H1 (cell line): ENCODE data around the gene TRAPPC6A. TPM values are rescaled to one million over a fixed set of nuclear protein-coding genes. Genes with fewer than 3 reads are reported as not detected.

Experiments
- CTCF ChIA-PET: fragments of 300-600 bp; sonication (Branson Sonifier 250); formaldehyde crosslinking; loops from one replicate; lab custom pipeline; 2021; ENCODE audit not compliant: partially characterized antibody; lab: Charles Lee
- POLR2A ChIA-PET: fragments of 300-600 bp; sonication (Branson Sonifier 250); formaldehyde crosslinking; loops from one replicate; lab custom pipeline; 2021; ENCODE audit warnings: inconsistent platforms; ENCODE audit not compliant: partially characterized antibody; lab: Charles Lee
- DNase-seq, 2 experiments: peaks; one replicate each; pipeline versions ENCODE4 v3.0.0 to v3.0.0-alpha.2; 2010 to 2022; ENCODE audit warnings: low spot score in 2 of 2, low read depth in 1 of 2, mixed read lengths in 1 of 2
- FAIRE-seq: peaks from 2 replicates; lab custom pipeline; 2011; peaks lifted over from hg19 to GRCh38; lab: Jason Lieb, UNC
- H2AFZ ChIP-seq: 2 replicates; pipeline ENCODE4 v1.8.1; 2012; ENCODE audit warnings: low read length, inconsistent platforms
- H2AK5ac ChIP-seq: 2 replicates; pipeline ENCODE4 v1.6.1; 2013; ENCODE audit warnings: low read depth, low read length
- H2BK120ac ChIP-seq: replicated peaks from 2 replicates; pipeline ENCODE3; 2013; ENCODE audit warnings: low read depth, low read length, inconsistent platforms
- H2BK12ac ChIP-seq: 2 replicates; pipeline ENCODE4 v1.6.1; 2013; ENCODE audit warnings: low read depth, low read length
- H2BK15ac ChIP-seq: 2 replicates; pipeline ENCODE4 v1.6.1; 2013; ENCODE audit warnings: low read length
- H2BK20ac ChIP-seq: 2 replicates; pipeline ENCODE4 v1.6.1; 2013; ENCODE audit warnings: low read length
- H2BK5ac ChIP-seq: 2 replicates; pipeline ENCODE4 v1.6.1; 2013; ENCODE audit warnings: low read depth, low read length
- H3K14ac ChIP-seq: 2 replicates; pipeline ENCODE4 v1.6.1; 2013; ENCODE audit warnings: inconsistent platforms; ENCODE audit not compliant: insufficient read length
- H3K18ac ChIP-seq: 2 replicates; pipeline ENCODE4 v1.6.1; 2013; ENCODE audit warnings: low read length; ENCODE audit errors: extremely low read depth
- H3K23ac ChIP-seq: 2 replicates; pipeline ENCODE4 v1.6.1; 2013; ENCODE audit warnings: inconsistent platforms; ENCODE audit not compliant: insufficient read length
- H3K23me2 ChIP-seq: 2 replicates; pipeline ENCODE4 v1.6.1; 2013; ENCODE audit warnings: low read depth, low read length
- H3K27ac ChIP-seq: 2 replicates; pipeline ENCODE4 v1.6.1; 2011; ENCODE audit warnings: low read depth, low read length, inconsistent platforms
- H3K27me3 ChIP-seq, 4 experiments: replicated peaks in 1 of 4; 1 replicate in 1 of 4; 2 replicates in 3 of 4; pipeline versions ENCODE4 v1.6.1 to v1.8.1; 2011 to 2013; ENCODE audit warnings: low read length in 3 of 4, mild to moderate bottlenecking in 3 of 4, inconsistent platforms in 2 of 4, mixed read lengths in 2 of 4, moderate library complexity in 1 of 4; ENCODE audit not compliant: control insufficient read depth in 3 of 4, insufficient read depth in 3 of 4; ENCODE audit errors: extremely low read depth in 1 of 4
- H3K36me3 ChIP-seq, 4 experiments: 2 replicates each; pipeline versions ENCODE4 v1.6.1 to v1.8.1; 2011 to 2013; ENCODE audit warnings: mild to moderate bottlenecking in 4 of 4, low read length in 3 of 4, moderate library complexity in 2 of 4, control low read depth in 1 of 4, inconsistent platforms in 1 of 4; ENCODE audit not compliant: insufficient read depth in 4 of 4, control insufficient read depth in 2 of 4
- H3K4ac ChIP-seq: replicated peaks from 2 replicates; pipeline ENCODE3; 2013; ENCODE audit warnings: low read length, low read depth, mixed read lengths, inconsistent platforms; ENCODE audit not compliant: insufficient read length
- H3K4me1 ChIP-seq, 4 experiments: replicated peaks in 1 of 4; 1 replicate in 1 of 4; 2 replicates in 3 of 4; pipeline versions ENCODE4 v1.6.1 to v1.8.1; 2011 to 2013; ENCODE audit warnings: low read length in 3 of 4, inconsistent platforms in 2 of 4, mixed read lengths in 1 of 4; ENCODE audit not compliant: insufficient read depth in 4 of 4, control insufficient read depth in 3 of 4
- H3K4me2 ChIP-seq, 2 experiments: 2 replicates each; pipeline versions ENCODE4 v1.6.1 to v1.8.1; 2011 to 2013; ENCODE audit warnings: low read depth in 2 of 2, low read length in 2 of 2, control low read depth in 1 of 2, inconsistent platforms in 1 of 2, mild to moderate bottlenecking in 1 of 2; ENCODE audit not compliant: insufficient read depth in 1 of 2
- H3K4me3 ChIP-seq, 4 experiments: fragments of 200-600, 300-600 bp in 1 of 4; sonication (generic), shearing (Covaris generic), sonication (Bioruptor Twin) in 1 of 4; 2 replicates each; pipeline versions ENCODE4 v1.5.1 to v1.8.1; 2011 to 2016; ENCODE audit warnings: low read length in 4 of 4, low read depth in 3 of 4, control low read depth in 2 of 4, inconsistent platforms in 2 of 4, mild to moderate bottlenecking in 2 of 4, mixed read lengths in 1 of 4, moderate library complexity in 1 of 4; ENCODE audit not compliant: insufficient read depth in 2 of 4; ENCODE audit errors: extremely low read depth in 1 of 4
- H3K56ac ChIP-seq: replicated peaks from 2 replicates; pipeline ENCODE3; 2013; ENCODE audit warnings: low read depth, mild to moderate bottlenecking, mixed read lengths, low read length, inconsistent platforms; ENCODE audit not compliant: insufficient read length
- H3K79me1 ChIP-seq: 2 replicates; pipeline ENCODE4 v1.6.1; 2013; ENCODE audit warnings: low read depth, low read length, control low read depth
- H3K79me2 ChIP-seq, 2 experiments: 2 replicates each; pipeline versions ENCODE4 v1.6.1 to v1.8.1; 2012 to 2013; ENCODE audit warnings: low read length in 2 of 2, mild to moderate bottlenecking in 2 of 2, inconsistent platforms in 1 of 2; ENCODE audit not compliant: insufficient read depth in 2 of 2, control insufficient read depth in 1 of 2
- H3K9ac ChIP-seq, 4 experiments: replicated peaks in 1 of 4; 1 replicate in 1 of 4; 2 replicates in 3 of 4; pipeline versions ENCODE4 v1.6.1 to v1.8.1; 2011 to 2013; ENCODE audit warnings: low read depth in 3 of 4, low read length in 3 of 4, control low read depth in 2 of 4, mild to moderate bottlenecking in 2 of 4, moderate library complexity in 2 of 4, inconsistent platforms in 1 of 4; ENCODE audit errors: extremely low read depth in 1 of 4
- H3K9me3 ChIP-seq, 2 experiments: 2 replicates each; pipeline versions ENCODE4 v1.6.1 to v1.8.1; 2012 to 2013; ENCODE audit warnings: mild to moderate bottlenecking in 2 of 2, moderate library complexity in 2 of 2, control low read depth in 1 of 2, inconsistent platforms in 1 of 2, low read depth in 1 of 2, low read length in 1 of 2, mixed read lengths in 1 of 2; ENCODE audit not compliant: insufficient read depth in 2 of 2
- H4K20me1 ChIP-seq, 2 experiments: replicated peaks in 1 of 2; 2 replicates each; pipeline versions ENCODE3 to v1.8.1; 2011 to 2013; ENCODE audit warnings: inconsistent platforms in 2 of 2, low read length in 2 of 2, mild to moderate bottlenecking in 1 of 2; ENCODE audit not compliant: insufficient read depth in 2 of 2, control insufficient read depth in 1 of 2
- H4K5ac ChIP-seq: 2 replicates; pipeline ENCODE4 v1.6.1; 2013; ENCODE audit warnings: low read length, low read depth, mixed read lengths, inconsistent platforms; ENCODE audit not compliant: insufficient read length
- H4K8ac ChIP-seq: 2 replicates; pipeline ENCODE4 v1.8.0; 2013; ENCODE audit warnings: mild to moderate bottlenecking, moderate library complexity, low read length, inconsistent platforms; ENCODE audit not compliant: insufficient read depth; ENCODE audit errors: extremely low read depth
- H4K91ac ChIP-seq: replicated peaks from 2 replicates; pipeline ENCODE3; 2013; ENCODE audit warnings: low read length, mixed read lengths, inconsistent platforms; ENCODE audit not compliant: insufficient read length
- CBX5 ChIP-seq: fragments of 300-800, 300-1000 bp; sonication (generic); IDR thresholded peaks from 2 replicates; pipeline ENCODE4 v1.7.1; 2016; ENCODE audit warnings: antibody characterized with exemption, low read length, low read depth
- CHD1 ChIP-seq: IDR thresholded peaks from 2 replicates; pipeline ENCODE4 v1.6.1; 2012; ENCODE audit warnings: low read depth, low read length, improper control_type of control experiment
- EGR1 ChIP-seq: IDR thresholded peaks from 2 replicates; pipeline ENCODE4 v1.6.1; 2011; ENCODE audit warnings: low read depth, low read length, borderline replicate concordance
- GTF2F1 ChIP-seq: IDR thresholded peaks from 2 replicates; pipeline ENCODE4 v1.6.1; 2012; ENCODE audit warnings: low read depth, low read length, improper control_type of control experiment, borderline replicate concordance
- JUN ChIP-seq: IDR thresholded peaks from 2 replicates; pipeline ENCODE4 v1.6.1; 2011; ENCODE audit warnings: low read depth, mild to moderate bottlenecking, improper control_type of control experiment, low read length
- PHF8 ChIP-seq: fragments of 200-600 bp; sonication (generic); conservative IDR thresholded peaks from 2 replicates; pipeline ENCODE4 v1.7.1; 2012; ENCODE audit warnings: low read depth, mild to moderate bottlenecking, inconsistent platforms, low read length, moderate library complexity
- POLR2AphosphoS5 ChIP-seq: IDR thresholded peaks from 2 replicates; pipeline ENCODE4 v1.6.1; 2011; ENCODE audit warnings: low read depth, low read length
- RAD21 ChIP-seq, 2 experiments: IDR thresholded peaks in 1 of 2; conservative IDR thresholded peaks in 1 of 2; 2 replicates each; pipeline ENCODE4 v1.6.1; 2011; ENCODE audit warnings: low read depth in 2 of 2, low read length in 2 of 2, improper control_type of control experiment in 1 of 2, inconsistent platforms in 1 of 2, mild to moderate bottlenecking in 1 of 2, moderate library complexity in 1 of 2
- RFX5 ChIP-seq: IDR thresholded peaks from 2 replicates; pipeline ENCODE4 v1.6.1; 2011; ENCODE audit warnings: low read depth, low read length, improper control_type of control experiment, borderline replicate concordance
- SP1 ChIP-seq: IDR thresholded peaks from 2 replicates; pipeline ENCODE4 v1.6.1; 2011; ENCODE audit warnings: low read depth, low read length
- SUZ12 ChIP-seq: fragments of 200-600 bp; sonication (generic); IDR thresholded peaks from 2 replicates; pipeline ENCODE4 v1.6.1; 2012; ENCODE audit warnings: mild to moderate bottlenecking, inconsistent platforms, low read length, moderate library complexity, mixed read lengths
- TAF7 ChIP-seq: optimal IDR thresholded peaks from 2 replicates; pipeline ENCODE3; 2011; ENCODE audit warnings: low read depth, mild to moderate bottlenecking, inconsistent platforms, low read length, moderate library complexity, borderline replicate concordance
- ZNF274 ChIP-seq: IDR thresholded peaks from 2 replicates; pipeline ENCODE4 v1.7.0; 2012; ENCODE audit warnings: low read length, borderline replicate concordance; ENCODE audit errors: extremely low read depth
- WGBS, 2 experiments: shearing (Covaris generic) in 1 of 2; methylation state at CpG; one replicate each; pipeline versions ENCODE4 v1.1.6 to v1.1.7; 2013 to 2015; ENCODE audit warnings: low lambda C conversion rate in 2 of 2, mixed read lengths in 2 of 2, inconsistent platforms in 1 of 2, low coverage in 1 of 2, missing lambda C conversion rate in 1 of 2; ENCODE audit not compliant: insufficient replicate concordance in 2 of 2, insufficient coverage in 1 of 2, insufficient read length in 1 of 2; ENCODE audit errors: extremely low coverage in 1 of 2, missing lambda C conversion rate in 1 of 2; 5-methylcytosine and 5-hydroxymethylcytosine counted together
- polyA plus RNA-seq, 7 experiments: library from polyadenylated mRNA; depleted of rRNA in 3 of 7; stranded (reverse) in 5 of 7; unstranded in 2 of 7; fragments of >200 nt in 5 of 7; fragments of 200-250 nt in 2 of 7; gene quantifications; 1 replicate in 5 of 7; 2 replicates in 1 of 7; 4 replicates in 1 of 7; pipeline versions ENCODE4 v1.2.1 to v1.2.3, GENCODE V29; 2011 to 2013; ENCODE audit warnings: missing spikeins in 2 of 7, mixed read lengths in 2 of 7
- total RNA-seq: library from RNA; stranded (reverse); fragmentation: NEBNext Ultra II Directional; extraction: Animal tissue kit (Norgen Biotek cat#: 25700); gene quantifications from 2 replicates; pipeline ENCODE4 v1.2.1, GENCODE V29; 2021

Gene TRAPPC6A
- total and polyA plus RNA-seq, 2 of the 8 experiments (the other 6 are each of a cell fraction or from before 2014, with no cell fraction given), result 31.8 to 130 TPM

GRCh38 chr19:45137179-45137761 is 40.8 kb downstream of the TRAPPC6A start:
- no peak overlapping the region for H3K27ac ChIP-seq
- no peak overlapping the region for H3K14ac ChIP-seq
- H3K23ac ChIP-seq, result no peak overlapping the region
- ChIA-PET CTCF (interaction anchor here (0.8 to 4.2 kb wide), 9 partner anchors 9 to 88 kb away, joined by 3 to 27 read pairs (median 3); no protein-coding TSS in a partner anchor), POLR2A (interaction anchor here (1.0 to 2.1 kb wide), 6 partner anchors 9 to 57 kb away, joined by 3 to 7 read pairs (median 5); no protein-coding TSS in a partner anchor)
- H2BK12ac ChIP-seq, result no peak overlapping the region
- H3K9ac ChIP-seq, result no peak overlapping the region
- peak overlapping the region; percentile 58 for H4K91ac ChIP-seq
- H3K4me3 ChIP-seq, result no peak overlapping the region
- H3K79me1 ChIP-seq, result peaks cover 20% of the 10 kb centered on the region
- no peaks in the 10 kb centered on the region for H3K9me3 ChIP-seq
- no peak overlapping the region for H2AK5ac ChIP-seq
- no peak for FAIRE-seq
- no peak overlapping the region for H2AFZ ChIP-seq
- H3K18ac ChIP-seq, result no peak overlapping the region
- no peak overlapping the region for H3K56ac ChIP-seq
- no peak for TF ChIP-seq SUZ12
- no peak for TF ChIP-seq GTF2F1
- TF ChIP-seq POLR2AphosphoS5, result no peak
- TF ChIP-seq TAF7, result no peak
- no peak for TF ChIP-seq SP1
- TF ChIP-seq JUN, result no peak
- TF ChIP-seq PHF8, result no peak
- no peak for TF ChIP-seq CHD1
- no peak for TF ChIP-seq CBX5
- TF ChIP-seq RFX5, result no peak
- no peak for TF ChIP-seq ZNF274
- TF ChIP-seq EGR1, result no peak
- TF ChIP-seq RAD21 (IDR thresholded peaks at IDR 0.05 in 1 of 2, conservative IDR thresholded peaks at IDR 0.05 in 1 of 2; ENCODE audit: low read depth in 2 of 2, low read length in 2 of 2), result no peak
- H3K27me3 ChIP-seq, result no peaks in the 10 kb centered on the region
- no peaks in the 10 kb centered on the region for H3K23me2 ChIP-seq
- H2BK120ac ChIP-seq, result no peak overlapping the region
- 0 out of 2 replicates have a peak overlapping the region, but pooled peaks have one; percentile 31 for H2BK5ac ChIP-seq
- WGBS, 2 experiments, result 91% methylated on average over 17 of the region's 17 CpGs; no CpG with 5 or more reads in 1 of the 2 experiments
- H3K36me3 ChIP-seq, result peaks cover 0 to 6% (median 2%) of the 10 kb centered on the region in 4 experiments; a peak in 2 of 8 replicates
- H3K4me2 ChIP-seq, result no peak overlapping the region
- H4K20me1 ChIP-seq, result peaks cover 3 to 9% of the 10 kb centered on the region in 2 experiments
- H3K4me1 ChIP-seq, result peaks cover 0 to 18% (median 8%) of the 10 kb centered on the region in 4 experiments; a peak in 5 of 7 replicates
- peaks cover 0 to 26% of the 10 kb centered on the region in 2 experiments; a peak in 1 of 4 replicates for H3K79me2 ChIP-seq
- peak overlapping the region; percentile 40; the same call in 1 of the 2 replicates for H2BK20ac ChIP-seq
- H3K4ac ChIP-seq, result no peak overlapping the region
- no peak overlapping the region for H4K8ac ChIP-seq
- no peak for DNase-seq
- H2BK15ac ChIP-seq, result no peak overlapping the region
- no peak overlapping the region for H4K5ac ChIP-seq
